HG03342 (cell line): ENCODE results near the gene EIF2AK2.

Source experiments
- ATAC-seq: cut with Tn5 transposase; IDR thresholded peaks from one replicate; pipeline ENCODE4 v1.9.1; 2021; ENCODE audit warnings: mild to moderate bottlenecking, moderate library complexity; ENCODE audit not compliant: unreplicated experiment

Gene EIF2AK2

GRCh38 chr2:37173741-37174140 lies 17.0 kb upstream of the EIF2AK2 start:
- no peak for ATAC-seq

- no peak for ATAC-seq
Measured at GRCh38 chr2:37171624-37171950, 14.8 kb upstream of the EIF2AK2 start.

- ATAC-seq = no peak
Measured at GRCh38 chr2:37168217-37168981, 11.6 kb upstream of the EIF2AK2 start.

- ATAC-seq = no peak
Measured at GRCh38 chr2:37167636-37168180, 10.9 kb upstream of the EIF2AK2 start.

GRCh38 chr2:37164757-37165156 lies 8.0 kb upstream of the EIF2AK2 start:
- ATAC-seq = no peak

GRCh38 chr2:37156071-37156856 lies 516 bp downstream of the EIF2AK2 start:
- peak; percentile 15 for ATAC-seq

- ATAC-seq = no peak
Measured at GRCh38 chr2:37154785-37155184, 2.0 kb downstream of the EIF2AK2 start.

- ATAC-seq = no peak
Measured at GRCh38 chr2:37153224-37153623, 3.6 kb downstream of the EIF2AK2 start.

GRCh38 chr2:37149626-37150322 lies 7.0 kb downstream of the EIF2AK2 start:
- ATAC-seq = no peak

- no peak for ATAC-seq
Measured at GRCh38 chr2:37148325-37148724, 8.5 kb downstream of the EIF2AK2 start.

- no peak for ATAC-seq
Measured at GRCh38 chr2:37146062-37146461, 10.7 kb downstream of the EIF2AK2 start.

- ATAC-seq = no peak
Measured at GRCh38 chr2:37143974-37144373, 12.8 kb downstream of the EIF2AK2 start.

- ATAC-seq = no peak
Measured at GRCh38 chr2:37142546-37142945, 14.2 kb downstream of the EIF2AK2 start.

GRCh38 chr2:37132914-37133313 lies 23.9 kb downstream of the EIF2AK2 start:
- ATAC-seq = no peak

GRCh38 chr2:37125416-37125815 lies 31.4 kb downstream of the EIF2AK2 start:
- ATAC-seq = no peak

- no peak for ATAC-seq
Measured at GRCh38 chr2:37119157-37119556, 37.6 kb downstream of the EIF2AK2 start.

GRCh38 chr2:37117566-37117965 lies 39.2 kb downstream of the EIF2AK2 start:
- no peak for ATAC-seq

GRCh38 chr2:37111958-37112357 lies 44.8 kb downstream of the EIF2AK2 start:
- no peak for ATAC-seq

- ATAC-seq = no peak
Measured at GRCh38 chr2:37110306-37111212, 46.2 kb downstream of the EIF2AK2 start.

- no peak for ATAC-seq
Measured at GRCh38 chr2:37109523-37109922, 47.3 kb downstream of the EIF2AK2 start.
